ENCODE measurements around the gene SNAI1. TPM values are rescaled to one million over a fixed set of nuclear protein-coding genes. Genes with fewer than 3 reads are reported as not detected.

The SNAI1 gene
- total and polyA plus RNA-seq, 2 donors (not counting 1 experiment from before 2014, with no cell fraction given) = 4.3 to 4.9 TPM

GRCh38 chr20:49970498-49970897, 12.3 kb upstream of the SNAI1 start:
- intact Hi-C loops (cut with micrococcal nuclease) = no loop called here
- no peak overlapping the region for H3K27ac Mint-ChIP-seq
- Histone ChIP-seq H4K20me1 (ENCODE audit: control insufficient read depth, insufficient read depth, low read length, poor library complexity, severe bottlenecking) (no peaks in the 10 kb centered on the region), H3K27ac (ENCODE audit: low read length in 2 of 2) (no peak overlapping the region), H3K9me3 (ENCODE audit: control extremely low read depth in 1 of 3, control insufficient read depth in 2 of 3, insufficient read depth in 1 of 3, low read length in 2 of 3) (no peaks in the 10 kb centered on the region), H3K4me1 (ENCODE audit: control insufficient read depth in 2 of 2, insufficient read depth in 2 of 2, low read length in 2 of 2) (no peaks in the 10 kb centered on the region), H3K9ac (ENCODE audit: low read length) (no peak overlapping the region), H3K4me3 (ENCODE audit: control extremely low read depth in 1 of 5, extremely low read depth in 1 of 5, insufficient read depth in 1 of 5, low read depth in 2 of 5, low read length in 4 of 5) (no peak overlapping the region), H3K27me3 (replicated peaks in 1 of 4; ENCODE audit: control extremely low read depth in 1 of 4, control insufficient read depth in 3 of 4, insufficient read depth in 4 of 4, low read length in 3 of 4) (no peaks in the 10 kb centered on the region), H3K36me3 (replicated peaks in 1 of 2; ENCODE audit: control extremely low read depth in 1 of 2, control insufficient read depth in 1 of 2, extremely low read depth in 1 of 2, insufficient read depth in 2 of 2, low read length in 1 of 2) (no peaks in the 10 kb centered on the region), H3K79me2 (ENCODE audit: control insufficient read depth, insufficient read depth, low read length) (no peaks in the 10 kb centered on the region), H2AFZ (ENCODE audit: insufficient read depth, low read depth, low read length, poor library complexity, severe bottlenecking) (no peak overlapping the region), H3K4me2 (replicated peaks; ENCODE audit: low read depth, low read length, poor library complexity, severe bottlenecking) (no peak overlapping the region)
- POLR2A ChIA-PET = no interaction called here
- DNase-seq (no peak), ATAC-seq (ENCODE audit: low read depth) (no peak)
- CTCF ChIA-PET = interaction anchor here (1.4 kb wide), 1 partner anchor 8 kb away, joined by 4 read pairs; no protein-coding TSS in a partner anchor
- no peak for TF ChIP-seq CTCF (IDR thresholded peaks at IDR 0.05)
- no peak for TF ChIP-seq EZH2 (IDR thresholded peaks at IDR 0.05; ENCODE audit: borderline replicate concordance, insufficient read depth, low read depth, low read length, poor library complexity, severe bottlenecking)
- H3K27me3 Mint-ChIP-seq = no peaks in the 10 kb centered on the region
- no peaks in the 10 kb centered on the region for H3K4me1 Mint-ChIP-seq
- H3K4me3 Mint-ChIP-seq = no peak overlapping the region
- no peaks in the 10 kb centered on the region for H3K9me3 Mint-ChIP-seq (ENCODE audit: insufficient read depth)
- 98% methylated on average over 5 of the region's 8 CpGs for WGBS (ENCODE audit: insufficient coverage)

DNA sequence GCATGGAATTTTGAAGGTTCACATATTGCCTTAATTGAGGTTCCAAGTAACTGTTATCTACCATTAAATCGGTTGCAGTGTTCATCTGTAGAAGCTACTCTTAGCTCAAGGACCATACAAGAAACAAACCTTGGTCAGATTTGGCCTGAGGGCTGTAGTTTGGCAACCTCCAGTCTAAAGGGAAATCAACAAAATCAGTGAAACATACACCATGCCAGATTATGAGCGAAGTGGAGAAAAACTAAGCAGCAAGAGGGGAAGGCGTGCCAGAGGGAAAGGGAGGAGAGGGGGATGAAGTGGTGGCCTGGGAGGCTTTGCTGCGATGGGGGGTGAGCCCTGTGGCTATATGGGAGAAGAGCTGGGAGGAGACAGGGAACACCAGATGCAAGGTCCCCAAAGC, 8.8 kb upstream of the SNAI1 start:
- Mint-ChIP-seq H3K9me3 (ENCODE audit: insufficient read depth) (no peaks in the 10 kb centered on the region), H3K27me3 (no peaks in the 10 kb centered on the region), H3K4me1 (no peaks in the 10 kb centered on the region), H3K27ac (no peak overlapping the region), H3K4me3 (no peak overlapping the region)
- CTCF ChIA-PET = interaction anchor here (0.6 to 13.5 kb wide), 2 partner anchors 61 to 97 kb away, joined by 4 to 531 read pairs; no protein-coding TSS in a partner anchor
- Histone ChIP-seq H3K36me3 (replicated peaks in 1 of 2; ENCODE audit: control extremely low read depth in 1 of 2, control insufficient read depth in 1 of 2, extremely low read depth in 1 of 2, insufficient read depth in 2 of 2, low read length in 1 of 2) (no peaks in the 10 kb centered on the region), H3K9me3 (ENCODE audit: control extremely low read depth in 1 of 3, control insufficient read depth in 2 of 3, insufficient read depth in 1 of 3, low read length in 2 of 3) (no peaks in the 10 kb centered on the region), H3K4me2 (replicated peaks; ENCODE audit: low read depth, low read length, poor library complexity, severe bottlenecking) (no peak overlapping the region), H3K4me3 (ENCODE audit: control extremely low read depth in 1 of 5, extremely low read depth in 1 of 5, insufficient read depth in 1 of 5, low read depth in 2 of 5, low read length in 4 of 5) (no peak overlapping the region), H4K20me1 (ENCODE audit: control insufficient read depth, insufficient read depth, low read length, poor library complexity, severe bottlenecking) (no peaks in the 10 kb centered on the region), H3K4me1 (ENCODE audit: control insufficient read depth in 2 of 2, insufficient read depth in 2 of 2, low read length in 2 of 2) (peaks cover 3 to 4% of the 10 kb centered on the region in 2 donors), H3K9ac (ENCODE audit: low read length) (no peak overlapping the region), H2AFZ (ENCODE audit: insufficient read depth, low read depth, low read length, poor library complexity, severe bottlenecking) (no peak overlapping the region), H3K27ac (ENCODE audit: low read length in 2 of 2) (no peak overlapping the region), H3K79me2 (ENCODE audit: control insufficient read depth, insufficient read depth, low read length) (no peaks in the 10 kb centered on the region), H3K27me3 (replicated peaks in 1 of 4; ENCODE audit: control extremely low read depth in 1 of 4, control insufficient read depth in 3 of 4, insufficient read depth in 4 of 4, low read length in 3 of 4) (peaks cover 0 to 8% (median 0%) of the 10 kb centered on the region in 4 experiments)
- DNase-seq (no peak), ATAC-seq (ENCODE audit: low read depth) (no peak)
- 78% methylated on average over 3 of the region's 4 CpGs for WGBS (ENCODE audit: insufficient coverage)
- intact Hi-C loops (cut with micrococcal nuclease) = no loop called here
- TF ChIP-seq EZH2 (IDR thresholded peaks at IDR 0.05; ENCODE audit: borderline replicate concordance, insufficient read depth, low read depth, low read length, poor library complexity, severe bottlenecking) (no peak), CTCF (IDR thresholded peaks at IDR 0.05) (no peak)
- POLR2A ChIA-PET = no interaction called here

Data from B cell (primary cell).